Tibial nerve (tissue), 4 donors: Measurements from ENCODE around the gene TTC1. TPM values are rescaled to one million over a fixed set of nuclear protein-coding genes. Genes with fewer than 3 reads are reported as not detected.
A peak's percentile ranks its signal among the peaks of the same experiment; 100 is the strongest.

ENCODE experiments used
- DNase-seq, 2 donors: peaks; one replicate each; pipeline ENCODE4 v3.0.0-alpha.2; 2019; ENCODE audit warnings: low spot score in 2 of 2
- H3K27ac ChIP-seq, 4 donors: fragments of 200-600 bp; sonication (generic) in 3 of 4; one replicate each; pipeline ENCODE4 v1.5.1; 2017 to 2019; ENCODE audit warnings: mild to moderate bottlenecking in 1 of 4
- H3K27me3 ChIP-seq, 2 donors: fragments of 200-600 bp; sonication (generic) in 1 of 2; one replicate each; pipeline versions ENCODE4 v1.5.1 to v1.6.0; 2017 to 2019
- H3K36me3 ChIP-seq, 3 donors: fragments of 200-600 bp; sonication (generic); one replicate each; pipeline ENCODE4 v1.5.1; 2018 to 2019
- H3K4me1 ChIP-seq, 4 donors: fragments of 200-600 bp; sonication (generic) in 3 of 4; one replicate each; pipeline ENCODE4 v1.5.1; 2017 to 2019
- H3K4me3 ChIP-seq, 4 donors: fragments of 200-600 bp; sonication (generic) in 3 of 4; one replicate each; pipeline ENCODE4 v1.5.1; 2017 to 2019; ENCODE audit warnings: mild to moderate bottlenecking in 1 of 4, moderate library complexity in 1 of 4
- H3K9me3 ChIP-seq, 4 donors: fragments of 200-600 bp; sonication (generic) in 3 of 4; one replicate each; pipeline ENCODE4 v1.5.1; 2017 to 2019
- EP300 ChIP-seq, 2 donors: sonication (generic); formaldehyde crosslinking; IDR thresholded peaks; one replicate each; pipeline ENCODE4 v1.6.1; 2017; ENCODE audit warnings: antibody characterized with exemption in 2 of 2, mild to moderate bottlenecking in 1 of 2
- POLR2A ChIP-seq, 2 donors: fragments of 450-650 bp; IDR thresholded peaks; one replicate each; pipeline ENCODE4 v1.6.1; 2017; ENCODE audit warnings: antibody characterized with exemption in 2 of 2, mild to moderate bottlenecking in 2 of 2, moderate library complexity in 2 of 2
- WGBS, 2 donors: methylation state at CpG; one replicate each; pipeline ENCODE4 v1.1.5; 2018; 5-methylcytosine and 5-hydroxymethylcytosine counted together
- total RNA-seq, 4 donors: library from RNA; depleted of rRNA; stranded (reverse); fragments of >200 nt; gene quantifications; one replicate each; pipeline ENCODE4 v1.1.0, GENCODE V29; 2016
- TF ChIP-seq, protein P1 (sequence below), 5 experiments: fragments of 200-600 bp in 3 of 5; fragments of 450-650 bp in 2 of 5; sonication (generic) in 3 of 5; IDR thresholded peaks; one replicate each; pipeline ENCODE4 v1.5.1; 2016 to 2019; ENCODE audit warnings: antibody characterized with exemption in 5 of 5, mild to moderate bottlenecking in 3 of 5, moderate library complexity in 2 of 5

TTC1 gene
- total RNA-seq, 4 donors from 2014 or later = 27.6 to 40.4 (median 36.9) TPM

- Histone ChIP-seq H3K4me1 (peaks cover 0 to 29% (median 0%) of the 10 kb centered on the region in 4 donors), H3K4me3 (no peak overlapping the region), H3K27ac (peak overlapping the region in 1 of 4 donors; percentile 19), H3K36me3 (peaks cover 0 to 52% (median 0%) of the 10 kb centered on the region in 3 donors), H3K9me3 (no peaks in the 10 kb centered on the region), H3K27me3 (no peaks in the 10 kb centered on the region)
- DNase-seq = no peak
- WGBS, 2 donors = 91% methylated on average over 11 of the region's 11 CpGs
- TF ChIP-seq POLR2A (IDR thresholded peaks at IDR 0.05) = no peak
Observed at GRCh38 chr5:160023007-160023907, 14.3 kb downstream of the TTC1 start.

DNA sequence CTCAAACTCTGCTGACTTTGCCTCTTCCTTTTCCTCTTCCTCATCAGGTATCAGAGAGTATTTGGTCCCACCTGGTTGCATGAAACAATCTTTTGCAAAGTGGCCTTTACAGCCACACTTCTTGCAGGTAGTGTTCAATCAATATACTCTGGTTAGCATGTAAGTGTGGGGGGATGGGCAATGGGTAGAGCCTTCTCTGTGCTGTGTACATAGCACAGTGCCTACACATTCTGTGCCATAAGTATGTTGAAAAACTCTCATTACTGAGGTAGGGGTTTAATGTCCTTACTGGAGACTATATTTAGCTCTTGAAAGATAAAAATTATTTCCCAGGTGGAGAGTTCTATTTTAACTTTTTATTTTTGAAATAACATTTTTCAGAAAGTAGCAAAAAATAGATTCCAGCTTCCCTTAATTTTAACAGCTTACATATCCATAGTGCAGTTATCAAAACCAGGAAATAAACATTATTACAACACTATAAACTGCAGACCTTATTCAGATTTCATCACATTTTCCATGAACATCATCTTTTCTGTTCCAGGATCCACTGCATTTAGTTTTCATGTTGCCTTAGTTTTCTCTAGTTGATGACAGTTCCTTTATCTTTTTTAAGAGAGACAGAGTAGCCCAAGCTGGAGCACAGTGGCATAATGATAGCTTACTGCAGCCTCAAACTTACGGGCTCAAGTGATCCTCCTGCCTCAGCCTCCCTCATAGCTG lies 15.1 kb downstream of the TTC1 start:
- Histone ChIP-seq H3K27me3 (no peaks in the 10 kb centered on the region), H3K9me3 (no peaks in the 10 kb centered on the region), H3K36me3 (peaks cover 0 to 53% (median 0%) of the 10 kb centered on the region in 3 donors), H3K27ac (peak overlapping the region in 1 of 4 donors; percentile 19), H3K4me3 (no peak overlapping the region), H3K4me1 (peaks cover 0 to 29% (median 0%) of the 10 kb centered on the region in 4 donors)
- DNase-seq = no peak
- TF ChIP-seq POLR2A (IDR thresholded peaks at IDR 0.05) (no peak), EP300 (IDR thresholded peaks at IDR 0.05) (no peak)
- TF ChIP-seq, protein P1, sequence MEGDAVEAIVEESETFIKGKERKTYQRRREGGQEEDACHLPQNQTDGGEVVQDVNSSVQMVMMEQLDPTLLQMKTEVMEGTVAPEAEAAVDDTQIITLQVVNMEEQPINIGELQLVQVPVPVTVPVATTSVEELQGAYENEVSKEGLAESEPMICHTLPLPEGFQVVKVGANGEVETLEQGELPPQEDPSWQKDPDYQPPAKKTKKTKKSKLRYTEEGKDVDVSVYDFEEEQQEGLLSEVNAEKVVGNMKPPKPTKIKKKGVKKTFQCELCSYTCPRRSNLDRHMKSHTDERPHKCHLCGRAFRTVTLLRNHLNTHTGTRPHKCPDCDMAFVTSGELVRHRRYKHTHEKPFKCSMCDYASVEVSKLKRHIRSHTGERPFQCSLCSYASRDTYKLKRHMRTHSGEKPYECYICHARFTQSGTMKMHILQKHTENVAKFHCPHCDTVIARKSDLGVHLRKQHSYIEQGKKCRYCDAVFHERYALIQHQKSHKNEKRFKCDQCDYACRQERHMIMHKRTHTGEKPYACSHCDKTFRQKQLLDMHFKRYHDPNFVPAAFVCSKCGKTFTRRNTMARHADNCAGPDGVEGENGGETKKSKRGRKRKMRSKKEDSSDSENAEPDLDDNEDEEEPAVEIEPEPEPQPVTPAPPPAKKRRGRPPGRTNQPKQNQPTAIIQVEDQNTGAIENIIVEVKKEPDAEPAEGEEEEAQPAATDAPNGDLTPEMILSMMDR (IDR thresholded peaks at IDR 0.05) = no peak
- WGBS, 2 donors = 43 to 97% methylated on average over 1 of the region's 1 CpG

DNA sequence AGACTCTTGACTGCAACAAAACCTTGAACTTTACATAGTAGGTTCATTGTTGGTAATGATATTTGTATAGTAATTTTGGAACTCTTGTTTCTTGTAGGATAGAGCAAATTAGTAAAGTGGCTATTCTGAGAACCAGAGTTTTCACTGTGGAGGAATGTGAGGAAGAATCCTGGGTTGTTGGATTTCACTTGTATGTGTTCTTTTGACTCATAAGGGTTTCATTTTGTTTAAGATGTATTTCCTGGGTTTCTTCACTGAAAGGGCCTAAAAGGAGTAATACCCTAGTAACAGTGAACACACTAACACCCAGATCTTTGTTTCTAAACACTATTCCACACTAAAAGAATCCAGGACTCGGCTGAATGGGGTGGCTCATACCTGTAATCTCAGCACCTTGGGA lies 20.1 kb downstream of the TTC1 start:
- TF ChIP-seq, protein P1 (IDR thresholded peaks at IDR 0.05) = no peak
- 93 to 95% methylated on average over 1 of the region's 1 CpG for WGBS, 2 donors
- Histone ChIP-seq H3K4me3 (no peak overlapping the region), H3K36me3 (peaks cover 0 to 37% (median 0%) of the 10 kb centered on the region in 3 donors), H3K4me1 (peaks cover 0 to 19% (median 0%) of the 10 kb centered on the region in 4 donors), H3K27ac (no peak overlapping the region), H3K27me3 (no peaks in the 10 kb centered on the region), H3K9me3 (no peaks in the 10 kb centered on the region)
- DNase-seq = no peak

- no peak overlapping the region for H3K27ac ChIP-seq
- no peaks in the 10 kb centered on the region for H3K27me3 ChIP-seq
- no peaks in the 10 kb centered on the region for H3K9me3 ChIP-seq
- 89 to 93% methylated on average over 3 of the region's 3 CpGs for WGBS, 2 donors
- peaks cover 0 to 33% (median 0%) of the 10 kb centered on the region in 3 donors for H3K36me3 ChIP-seq
- H3K4me1 ChIP-seq = peaks cover 0 to 13% (median 0%) of the 10 kb centered on the region in 4 donors
- H3K4me3 ChIP-seq = no peak overlapping the region
- TF ChIP-seq EP300 (IDR thresholded peaks at IDR 0.05) = no peak
- no peak for TF ChIP-seq POLR2A (IDR thresholded peaks at IDR 0.05)
- TF ChIP-seq, protein P1 (IDR thresholded peaks at IDR 0.05) = no peak
- DNase-seq = no peak
Observed at GRCh38 chr5:160029540-160030139, 20.7 kb downstream of the TTC1 start.

DNA sequence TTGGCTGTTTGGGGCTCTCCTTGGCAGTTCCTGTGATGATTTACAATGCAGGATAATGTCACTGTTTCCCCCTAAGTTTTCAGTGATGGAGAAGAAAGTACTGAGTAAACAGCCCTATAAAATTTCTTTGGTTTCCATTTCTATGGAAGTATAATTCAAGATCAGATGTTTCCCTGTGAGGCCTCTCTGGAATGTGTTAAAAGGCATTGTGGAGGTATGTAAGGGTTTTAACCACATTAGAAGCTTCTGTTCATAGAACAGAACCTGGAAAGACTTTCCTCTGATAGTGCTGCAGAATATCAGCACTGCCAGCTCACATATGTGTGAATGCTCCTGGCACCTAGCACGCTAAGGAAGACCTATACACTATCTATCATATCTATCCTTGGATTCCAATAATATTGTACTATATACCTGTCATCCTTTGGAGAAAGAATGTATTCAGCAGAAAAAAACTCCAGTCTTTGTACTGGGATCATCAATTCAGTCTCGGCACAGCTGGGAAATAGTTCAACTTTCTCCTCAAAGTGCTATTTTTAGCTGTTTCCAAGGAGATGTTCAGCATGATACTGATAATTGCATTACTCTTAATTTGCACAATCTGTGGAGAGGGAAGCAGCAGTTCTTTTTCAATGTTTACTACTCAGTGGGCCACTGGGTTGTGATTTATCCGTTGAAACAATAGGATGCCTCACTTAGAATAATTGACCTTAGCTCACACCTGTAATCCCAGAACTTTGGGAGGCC lies 21.9 kb downstream of the TTC1 start:
- peaks cover 0 to 36% (median 0%) of the 10 kb centered on the region in 3 donors for H3K36me3 ChIP-seq
- H3K27me3 ChIP-seq = no peaks in the 10 kb centered on the region
- no peak for TF ChIP-seq POLR2A (IDR thresholded peaks at IDR 0.05)
- no peak for TF ChIP-seq EP300 (IDR thresholded peaks at IDR 0.05)
- TF ChIP-seq, protein P1 (IDR thresholded peaks at IDR 0.05) = no peak
- no peaks in the 10 kb centered on the region for H3K9me3 ChIP-seq
- peaks cover 0 to 13% (median 0%) of the 10 kb centered on the region in 4 donors for H3K4me1 ChIP-seq
- no peak overlapping the region for H3K4me3 ChIP-seq
- no peak overlapping the region for H3K27ac ChIP-seq
- WGBS, 2 donors = 59 to 67% methylated on average over 3 of the region's 3 CpGs
- no peak for DNase-seq
